ENCODE results near the gene MASP1.

MASP1 gene

DNA sequence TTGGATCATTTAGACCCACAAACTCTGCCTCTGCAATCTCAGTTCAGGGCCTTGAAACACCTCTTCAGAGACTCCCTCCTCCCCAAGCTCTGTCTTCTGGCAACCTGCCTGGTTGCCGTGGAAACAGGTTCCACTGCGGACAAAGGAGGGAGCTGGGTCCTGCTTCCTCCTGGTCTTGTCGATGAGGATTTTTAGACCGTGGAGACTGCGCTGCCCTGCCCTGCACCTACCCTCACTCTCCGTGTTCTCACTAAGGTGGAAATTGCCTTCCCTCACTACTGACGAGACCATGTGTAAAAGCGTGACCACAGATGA lies 94.2 kb downstream of the MASP1 start, which contains the start of gene RTP1:
Gene RTP1 (plus strand): TSS at position 152 of the 315 bp plus-strand sequence. CDS start 30 bp downstream, at position 182.
- no peaks in the 10 kb centered on the region for H3K9me3 ChIP-seq (ENCODE audit: control insufficient read depth in 1 of 2, low read length in 2 of 2)
- H3K27me3 ChIP-seq (ENCODE audit: control insufficient read depth in 1 of 2, insufficient read depth in 2 of 2, low read length in 2 of 2): peaks cover 0 to 2% of the 10 kb centered on the region in 2 donors
- H3K9ac ChIP-seq (ENCODE audit: low read depth in 1 of 2, low read length in 2 of 2): no peak within 1 kb of the TSS
- H3K4me1 ChIP-seq (ENCODE audit: control insufficient read depth in 1 of 2, insufficient read depth in 2 of 2, low read length in 2 of 2): no peaks in the 10 kb centered on the region
- no peaks in the 10 kb centered on the region for H3K36me3 ChIP-seq (ENCODE audit: control insufficient read depth in 1 of 2, insufficient read depth in 2 of 2, low read length in 2 of 2)
- no peak within 1 kb of the TSS for H3K4me3 ChIP-seq (ENCODE audit: low read depth in 1 of 2, low read length in 2 of 2)
- no peak within 1 kb of the TSS for H3K27ac ChIP-seq (ENCODE audit: low read depth, low read length)

- peaks cover 0 to 2% of the 10 kb centered on the region in 2 donors for H3K27me3 ChIP-seq (ENCODE audit: control insufficient read depth in 1 of 2, insufficient read depth in 2 of 2, low read length in 2 of 2)
- no peak overlapping the region for H3K9ac ChIP-seq (ENCODE audit: low read depth in 1 of 2, low read length in 2 of 2)
- H3K36me3 ChIP-seq (ENCODE audit: control insufficient read depth in 1 of 2, insufficient read depth in 2 of 2, low read length in 2 of 2): no peaks in the 10 kb centered on the region
- H3K27ac ChIP-seq (ENCODE audit: low read depth, low read length): no peak overlapping the region
- no peaks in the 10 kb centered on the region for H3K4me1 ChIP-seq (ENCODE audit: control insufficient read depth in 1 of 2, insufficient read depth in 2 of 2, low read length in 2 of 2)
- no peak overlapping the region for H3K4me3 ChIP-seq (ENCODE audit: low read depth in 1 of 2, low read length in 2 of 2)
- no peaks in the 10 kb centered on the region for H3K9me3 ChIP-seq (ENCODE audit: control insufficient read depth in 1 of 2, low read length in 2 of 2)
Observed at GRCh38 chr3:187196573-187197334, 94.8 kb downstream of the MASP1 start.

GRCh38 chr3:187193181-187193580 lies 98.4 kb downstream of the MASP1 start:
- no peak overlapping the region for H3K4me3 ChIP-seq (ENCODE audit: low read depth in 1 of 2, low read length in 2 of 2)
- H3K9me3 ChIP-seq (ENCODE audit: control insufficient read depth in 1 of 2, low read length in 2 of 2): no peaks in the 10 kb centered on the region
- H3K27ac ChIP-seq (ENCODE audit: low read depth, low read length): no peak overlapping the region
- H3K36me3 ChIP-seq (ENCODE audit: control insufficient read depth in 1 of 2, insufficient read depth in 2 of 2, low read length in 2 of 2): no peaks in the 10 kb centered on the region
- H3K9ac ChIP-seq (ENCODE audit: low read depth in 1 of 2, low read length in 2 of 2): no peak overlapping the region
- no peaks in the 10 kb centered on the region for H3K4me1 ChIP-seq (ENCODE audit: control insufficient read depth in 1 of 2, insufficient read depth in 2 of 2, low read length in 2 of 2)
- H3K27me3 ChIP-seq (ENCODE audit: control insufficient read depth in 1 of 2, insufficient read depth in 2 of 2, low read length in 2 of 2): peaks cover 0 to 7% of the 10 kb centered on the region in 2 donors

- Histone ChIP-seq H3K4me1 (ENCODE audit: control insufficient read depth in 1 of 2, insufficient read depth in 2 of 2, low read length in 2 of 2) (peaks cover 0 to 4% of the 10 kb centered on the region in 2 donors), H3K9me3 (ENCODE audit: control insufficient read depth in 1 of 2, low read length in 2 of 2) (no peaks in the 10 kb centered on the region), H3K9ac (ENCODE audit: low read depth in 1 of 2, low read length in 2 of 2) (no peak overlapping the region), H3K36me3 (ENCODE audit: control insufficient read depth in 1 of 2, insufficient read depth in 2 of 2, low read length in 2 of 2) (no peaks in the 10 kb centered on the region), H3K27ac (ENCODE audit: low read depth, low read length) (no peak overlapping the region), H3K27me3 (ENCODE audit: control insufficient read depth in 1 of 2, insufficient read depth in 2 of 2, low read length in 2 of 2) (peaks cover 0 to 7% of the 10 kb centered on the region in 2 donors), H3K4me3 (ENCODE audit: low read depth in 1 of 2, low read length in 2 of 2) (no peak overlapping the region)
Observed at GRCh38 chr3:187191271-187191670, 100.3 kb downstream of the MASP1 start.

- H3K27ac ChIP-seq (ENCODE audit: low read depth, low read length): no peak overlapping the region
- no peak overlapping the region for H3K4me3 ChIP-seq (ENCODE audit: low read depth in 1 of 2, low read length in 2 of 2)
- peaks cover 0 to 4% of the 10 kb centered on the region in 2 donors for H3K4me1 ChIP-seq (ENCODE audit: control insufficient read depth in 1 of 2, insufficient read depth in 2 of 2, low read length in 2 of 2)
- H3K36me3 ChIP-seq (ENCODE audit: control insufficient read depth in 1 of 2, insufficient read depth in 2 of 2, low read length in 2 of 2): no peaks in the 10 kb centered on the region
- no peaks in the 10 kb centered on the region for H3K9me3 ChIP-seq (ENCODE audit: control insufficient read depth in 1 of 2, low read length in 2 of 2)
- no peak overlapping the region for H3K9ac ChIP-seq (ENCODE audit: low read depth in 1 of 2, low read length in 2 of 2)
- H3K27me3 ChIP-seq (ENCODE audit: control insufficient read depth in 1 of 2, insufficient read depth in 2 of 2, low read length in 2 of 2): peaks cover 0 to 10% of the 10 kb centered on the region in 2 donors
Observed at GRCh38 chr3:187188931-187189330, 102.6 kb downstream of the MASP1 start.

DNA sequence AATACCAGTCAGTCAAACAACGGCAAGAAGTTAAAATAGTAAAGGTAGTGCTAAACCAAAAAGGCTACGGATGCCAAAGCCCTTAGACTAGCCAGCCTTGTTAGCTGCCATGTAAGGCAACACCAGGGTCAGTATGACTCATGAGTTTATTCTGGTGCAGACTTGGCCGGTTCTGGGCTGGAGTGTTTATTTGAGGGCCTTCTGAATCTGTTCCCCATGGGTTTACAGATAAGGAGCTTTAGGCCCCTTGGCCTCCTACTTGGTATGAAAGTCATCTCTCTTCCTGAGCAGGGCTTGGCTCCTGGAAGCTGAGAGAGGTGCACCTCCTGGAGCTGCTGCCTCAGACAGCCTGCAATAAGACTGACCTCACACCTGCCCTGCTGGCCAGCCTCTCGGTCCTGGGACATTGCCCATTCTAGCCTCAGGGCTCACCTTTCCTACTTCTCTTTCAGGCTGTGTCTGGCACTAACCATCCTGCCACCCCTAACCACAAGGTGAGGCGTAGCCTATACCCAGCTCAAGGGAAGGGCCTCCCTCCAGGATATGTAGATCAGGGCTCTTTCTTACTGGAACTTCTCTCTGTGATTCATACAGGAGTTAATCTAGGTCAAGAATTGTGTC lies 104.6 kb downstream of the MASP1 start:
- no peaks in the 10 kb centered on the region for H3K9me3 ChIP-seq (ENCODE audit: control insufficient read depth in 1 of 2, low read length in 2 of 2)
- no peak overlapping the region for H3K27ac ChIP-seq (ENCODE audit: low read depth, low read length)
- no peak overlapping the region for H3K4me3 ChIP-seq (ENCODE audit: low read depth in 1 of 2, low read length in 2 of 2)
- H3K36me3 ChIP-seq (ENCODE audit: control insufficient read depth in 1 of 2, insufficient read depth in 2 of 2, low read length in 2 of 2): no peaks in the 10 kb centered on the region
- peaks cover 0 to 8% of the 10 kb centered on the region in 2 donors for H3K27me3 ChIP-seq (ENCODE audit: control insufficient read depth in 1 of 2, insufficient read depth in 2 of 2, low read length in 2 of 2)
- no peak overlapping the region for H3K9ac ChIP-seq (ENCODE audit: low read depth in 1 of 2, low read length in 2 of 2)
- peaks cover 0 to 4% of the 10 kb centered on the region in 2 donors for H3K4me1 ChIP-seq (ENCODE audit: control insufficient read depth in 1 of 2, insufficient read depth in 2 of 2, low read length in 2 of 2)

DNA sequence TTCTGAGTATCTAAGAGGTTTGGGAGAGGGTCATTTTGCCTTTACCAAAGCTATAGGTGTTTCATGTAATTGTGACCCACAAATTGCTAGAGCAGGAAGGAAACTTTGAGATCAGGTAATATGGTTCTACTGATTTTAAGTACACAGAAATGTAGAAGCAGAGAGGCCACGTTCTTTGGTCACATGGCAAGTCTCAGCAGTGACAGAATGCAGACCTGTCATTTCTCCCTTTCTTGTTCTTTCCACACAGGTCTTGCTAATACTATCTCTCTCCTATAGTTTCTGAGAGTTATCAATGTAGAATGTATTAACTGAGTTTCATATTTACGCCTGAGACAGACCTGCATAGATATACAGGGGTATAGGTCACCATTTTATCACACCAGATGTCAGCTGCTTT lies 105.2 kb downstream of the MASP1 start:
- Histone ChIP-seq H3K9ac (ENCODE audit: low read depth in 1 of 2, low read length in 2 of 2) (no peak overlapping the region), H3K9me3 (ENCODE audit: control insufficient read depth in 1 of 2, low read length in 2 of 2) (no peaks in the 10 kb centered on the region), H3K4me3 (ENCODE audit: low read depth in 1 of 2, low read length in 2 of 2) (no peak overlapping the region), H3K27me3 (ENCODE audit: control insufficient read depth in 1 of 2, insufficient read depth in 2 of 2, low read length in 2 of 2) (peaks cover 0 to 8% of the 10 kb centered on the region in 2 donors), H3K36me3 (ENCODE audit: control insufficient read depth in 1 of 2, insufficient read depth in 2 of 2, low read length in 2 of 2) (no peaks in the 10 kb centered on the region), H3K4me1 (ENCODE audit: control insufficient read depth in 1 of 2, insufficient read depth in 2 of 2, low read length in 2 of 2) (peaks cover 0 to 4% of the 10 kb centered on the region in 2 donors), H3K27ac (ENCODE audit: low read depth, low read length) (no peak overlapping the region)

GRCh38 chr3:187185759-187186158 lies 105.8 kb downstream of the MASP1 start:
- Histone ChIP-seq H3K9me3 (ENCODE audit: control insufficient read depth in 1 of 2, low read length in 2 of 2) (no peaks in the 10 kb centered on the region), H3K9ac (ENCODE audit: low read depth in 1 of 2, low read length in 2 of 2) (no peak overlapping the region), H3K27me3 (ENCODE audit: control insufficient read depth in 1 of 2, insufficient read depth in 2 of 2, low read length in 2 of 2) (peaks cover 0 to 8% of the 10 kb centered on the region in 2 donors), H3K27ac (ENCODE audit: low read depth, low read length) (no peak overlapping the region), H3K4me1 (ENCODE audit: control insufficient read depth in 1 of 2, insufficient read depth in 2 of 2, low read length in 2 of 2) (peaks cover 0 to 4% of the 10 kb centered on the region in 2 donors), H3K4me3 (ENCODE audit: low read depth in 1 of 2, low read length in 2 of 2) (no peak overlapping the region), H3K36me3 (ENCODE audit: control insufficient read depth in 1 of 2, insufficient read depth in 2 of 2, low read length in 2 of 2) (no peaks in the 10 kb centered on the region)

All from duodenal mucosa (tissue), 2 donors.